Fibroblast of peridontal ligament (primary cell): ENCODE data around the gene AGMO.
A peak's percentile ranks its signal among the peaks of the same experiment; 100 is the strongest.

Source experiments
- DNase-seq: peaks from one replicate; pipeline ENCODE4 v3.0.0-alpha.2; 2010; ENCODE audit errors: extremely low read depth

The AGMO gene

GRCh38 chr7:15234431-15234830 lies 327.4 kb downstream of the AGMO start:
- DNase-seq, result no peak

- DNase-seq, result no peak
Measured at GRCh38 chr7:15228831-15229230, 333.0 kb downstream of the AGMO start.

GRCh38 chr7:15225981-15226380 lies 335.8 kb downstream of the AGMO start:
- no peak for DNase-seq

GRCh38 chr7:15219758-15220157 lies 342.1 kb downstream of the AGMO start:
- DNase-seq, result no peak

- DNase-seq, result no peak
Measured at GRCh38 chr7:15218261-15218660, 343.6 kb downstream of the AGMO start.

GRCh38 chr7:15215616-15216015 lies 346.2 kb downstream of the AGMO start:
- DNase-seq, result peak; percentile 21

GRCh38 chr7:15214976-15215375 lies 346.8 kb downstream of the AGMO start:
- no peak for DNase-seq

- DNase-seq, result no peak
Measured at GRCh38 chr7:15213093-15213492, 348.7 kb downstream of the AGMO start.

GRCh38 chr7:15209429-15209828 lies 352.4 kb downstream of the AGMO start:
- no peak for DNase-seq

GRCh38 chr7:15204421-15204820 lies 357.4 kb downstream of the AGMO start:
- no peak for DNase-seq

GRCh38 chr7:15199482-15199881 lies 362.3 kb downstream of the AGMO start:
- peak; percentile 7 for DNase-seq

- no peak for DNase-seq
Measured at GRCh38 chr7:15197042-15197977, 364.5 kb downstream of the AGMO start.

- DNase-seq, result no peak
Measured at GRCh38 chr7:15178065-15178464, 383.8 kb downstream of the AGMO start.

- no peak for DNase-seq
Measured at GRCh38 chr7:15176089-15176488, 385.7 kb downstream of the AGMO start.

- DNase-seq, result no peak
Measured at GRCh38 chr7:15175152-15175551, 386.7 kb downstream of the AGMO start.

GRCh38 chr7:15174485-15174884 lies 387.3 kb downstream of the AGMO start:
- DNase-seq, result no peak

- no peak for DNase-seq
Measured at GRCh38 chr7:15168489-15168888, 393.3 kb downstream of the AGMO start.

GRCh38 chr7:15167912-15168311 lies 393.9 kb downstream of the AGMO start:
- no peak for DNase-seq

GRCh38 chr7:15166620-15167019 lies 395.2 kb downstream of the AGMO start:
- DNase-seq, result no peak

- DNase-seq, result no peak
Measured at GRCh38 chr7:15159261-15159660, 402.6 kb downstream of the AGMO start.

- no peak for DNase-seq
Measured at GRCh38 chr7:15158141-15158810, 403.5 kb downstream of the AGMO start.
